Activated T-cell treated with anti-CD3 and anti-CD28 coated beads, Interleukin-2, amount 50 U/mL, for 72 hours (primary cell): ENCODE results near the gene CCNJ. TPM values are rescaled to one million over a fixed set of nuclear protein-coding genes. Genes with fewer than 3 reads are reported as not detected.

Experiments used
- ATAC-seq, 2 donors: fragments of 150-1000 bp; cut with Tn5 transposase; replicated peaks in 1 of 2; 2 replicates each; pipeline ENCODE4 v1.10.0; 2021; ENCODE audit warnings: moderate library complexity in 2 of 2, mild to moderate bottlenecking in 1 of 2
- DNase-seq, 2 donors: peaks; one replicate each; pipeline ENCODE4 v3.0.0; 2021 to 2022; ENCODE audit warnings: mixed read lengths in 1 of 2
- H3K27ac Mint-ChIP-seq: one replicate; pipeline ENCODE4 v1.8.0; 2022; ENCODE audit warnings: mild to moderate bottlenecking, moderate library complexity, mixed read lengths
- H3K27me3 Mint-ChIP-seq: one replicate; pipeline ENCODE4 v1.8.0; 2022; ENCODE audit warnings: low read depth, mixed read lengths
- H3K36me3 Mint-ChIP-seq, 2 donors: one replicate each; pipeline ENCODE4 v1.8.0; 2022; ENCODE audit warnings: mixed read lengths in 2 of 2, mild to moderate bottlenecking in 1 of 2; ENCODE audit not compliant: insufficient read depth in 2 of 2
- H3K4me1 Mint-ChIP-seq: one replicate; pipeline ENCODE4 v1.8.0; 2022; ENCODE audit warnings: low read depth, mixed read lengths
- H3K4me3 Mint-ChIP-seq, 2 donors: one replicate each; pipeline ENCODE4 v1.8.0; 2022; ENCODE audit warnings: mild to moderate bottlenecking in 2 of 2, mixed read lengths in 2 of 2, moderate library complexity in 2 of 2
- H3K9me3 Mint-ChIP-seq, 2 donors: one replicate each; pipeline ENCODE4 v1.8.0; 2022; ENCODE audit warnings: mixed read lengths in 2 of 2
- total RNA-seq, 2 donors: library from RNA; stranded (reverse); gene quantifications; one replicate each; pipeline ENCODE4 v1.2.3, GENCODE V29; 2022

Gene CCNJ
- total RNA-seq, 2 donors from 2014 or later: 5.6 to 6.4 TPM

DNA sequence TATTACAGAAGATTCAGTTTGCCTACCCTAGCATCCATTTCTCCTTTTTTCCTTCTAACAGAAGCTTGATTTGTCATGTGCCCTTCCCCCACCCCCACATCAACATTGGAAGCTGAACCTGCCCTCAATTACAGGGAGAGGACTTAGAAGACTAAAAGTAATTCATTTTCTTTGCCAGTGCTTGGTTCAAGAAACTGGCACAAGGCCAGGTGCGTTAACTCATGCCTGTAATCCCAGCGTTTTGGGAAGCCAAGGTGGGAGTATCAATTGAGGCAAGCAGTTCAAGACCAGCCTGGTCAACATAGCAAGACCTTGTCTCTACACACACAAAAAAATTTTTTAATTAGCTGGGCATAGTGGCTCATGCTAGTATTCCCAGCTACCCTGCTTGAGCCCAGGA lies 32.6 kb downstream of the CCNJ start:
- Mint-ChIP-seq H3K9me3 (no peaks in the 10 kb centered on the region), H3K4me3 (no peak overlapping the region), H3K36me3 (peaks cover 4% of the 10 kb centered on the region in 2 donors), H3K27me3 (no peaks in the 10 kb centered on the region), H3K27ac (no peak overlapping the region), H3K4me1 (peaks cover 25% of the 10 kb centered on the region)
- no peak for ATAC-seq
- no peak for DNase-seq

DNA sequence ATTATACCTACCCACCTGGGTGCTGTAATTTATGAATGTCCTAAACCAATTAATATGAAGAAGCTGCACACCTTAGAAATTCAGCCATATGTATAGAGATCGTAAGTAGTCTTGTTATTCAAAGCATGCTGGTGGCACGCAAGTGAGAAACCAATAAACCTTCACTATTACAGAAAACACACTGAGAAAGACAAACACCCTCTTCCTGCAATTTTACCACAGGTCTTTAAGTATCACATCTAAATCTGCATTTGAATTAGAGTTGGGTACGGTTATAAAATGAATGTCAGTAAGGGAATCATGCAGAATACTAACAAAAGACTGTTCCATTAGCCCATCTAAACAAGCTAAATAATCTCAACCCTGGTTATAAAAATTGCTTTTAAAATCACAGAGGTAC lies 33.8 kb downstream of the CCNJ start:
- H3K27me3 Mint-ChIP-seq: no peaks in the 10 kb centered on the region
- H3K27ac Mint-ChIP-seq: no peak overlapping the region
- no peaks in the 10 kb centered on the region for H3K9me3 Mint-ChIP-seq
- H3K4me1 Mint-ChIP-seq: peaks cover 27% of the 10 kb centered on the region
- H3K36me3 Mint-ChIP-seq: peaks cover 4% of the 10 kb centered on the region in 2 donors
- no peak overlapping the region for H3K4me3 Mint-ChIP-seq
- ATAC-seq: no peak
- no peak for DNase-seq

DNA sequence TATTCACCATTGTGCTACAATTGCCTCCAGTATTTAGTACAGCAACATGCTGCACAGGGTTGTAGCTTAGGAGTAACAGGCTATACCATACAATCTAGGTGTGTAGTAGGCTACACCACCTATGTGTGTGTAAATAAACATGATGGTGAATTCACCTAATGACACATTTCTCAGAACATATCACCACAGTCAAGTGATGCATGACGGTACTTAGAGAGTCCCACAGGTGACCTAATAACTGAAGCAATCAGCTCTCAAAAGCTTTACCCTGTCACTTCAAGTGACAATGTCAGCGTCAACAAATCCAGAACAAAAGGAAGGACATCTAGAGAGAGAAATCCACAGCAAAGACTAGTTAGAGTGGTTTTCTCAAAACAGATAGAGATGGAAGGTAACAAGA lies 38.8 kb downstream of the CCNJ start:
- Mint-ChIP-seq H3K9me3 (no peaks in the 10 kb centered on the region), H3K4me1 (peaks cover 4% of the 10 kb centered on the region), H3K4me3 (no peak overlapping the region), H3K36me3 (peaks cover 0 to 4% of the 10 kb centered on the region in 2 donors), H3K27me3 (no peaks in the 10 kb centered on the region), H3K27ac (no peak overlapping the region)
- no peak for DNase-seq
- peak; percentile 52 to 68 for ATAC-seq

DNA sequence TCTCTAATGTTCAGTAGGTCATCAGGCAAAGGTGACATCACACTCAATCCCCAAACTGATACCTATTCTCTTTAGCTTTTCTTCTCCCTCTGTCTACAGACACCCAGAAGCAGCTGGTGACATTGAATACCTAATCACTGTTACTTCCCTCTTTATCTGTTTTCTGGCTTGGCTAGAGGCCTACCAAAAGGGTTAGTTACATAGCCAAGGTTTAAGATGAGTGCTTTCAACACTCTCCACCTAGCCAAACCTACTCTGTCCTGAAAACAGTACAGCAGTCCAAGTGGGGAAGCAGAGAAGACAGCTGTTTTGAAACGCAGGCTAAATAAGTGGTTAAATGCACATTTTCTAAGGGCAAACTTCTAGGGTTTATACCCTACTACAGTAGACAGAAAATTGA lies 39.4 kb downstream of the CCNJ start:
- no peaks in the 10 kb centered on the region for H3K27me3 Mint-ChIP-seq
- H3K4me3 Mint-ChIP-seq: no peak overlapping the region
- ATAC-seq: no peak
- no peak for DNase-seq
- H3K27ac Mint-ChIP-seq: no peak overlapping the region
- peaks cover 0 to 4% of the 10 kb centered on the region in 2 donors for H3K36me3 Mint-ChIP-seq
- peaks cover 4% of the 10 kb centered on the region for H3K4me1 Mint-ChIP-seq
- no peaks in the 10 kb centered on the region for H3K9me3 Mint-ChIP-seq

DNA sequence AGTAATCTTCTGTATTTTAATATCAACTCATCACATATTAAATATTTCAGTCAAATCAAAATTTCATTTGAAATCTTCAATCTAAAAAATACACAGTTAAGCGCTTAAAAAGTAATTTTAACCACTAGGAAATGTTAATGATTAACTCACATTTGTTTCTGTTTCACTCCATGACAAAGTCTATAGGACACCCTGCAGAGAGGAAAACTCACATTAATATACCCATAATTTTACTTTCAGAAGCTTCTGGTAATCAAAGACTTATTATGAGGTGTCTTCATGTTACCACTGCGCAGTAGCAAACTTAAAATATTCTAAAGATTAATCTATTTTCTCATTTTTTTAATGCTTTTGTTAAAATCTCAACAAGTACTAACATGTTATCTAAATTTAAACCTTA lies 45.7 kb downstream of the CCNJ start:
- Mint-ChIP-seq H3K27me3 (peaks cover 24% of the 10 kb centered on the region), H3K36me3 (peaks cover 0 to 2% of the 10 kb centered on the region in 2 donors), H3K4me1 (peaks cover 3% of the 10 kb centered on the region), H3K4me3 (peak overlapping the region; percentile 93 to 94), H3K9me3 (no peaks in the 10 kb centered on the region), H3K27ac (peak overlapping the region; percentile 98)
- no peak for DNase-seq
- no peak for ATAC-seq

DNA sequence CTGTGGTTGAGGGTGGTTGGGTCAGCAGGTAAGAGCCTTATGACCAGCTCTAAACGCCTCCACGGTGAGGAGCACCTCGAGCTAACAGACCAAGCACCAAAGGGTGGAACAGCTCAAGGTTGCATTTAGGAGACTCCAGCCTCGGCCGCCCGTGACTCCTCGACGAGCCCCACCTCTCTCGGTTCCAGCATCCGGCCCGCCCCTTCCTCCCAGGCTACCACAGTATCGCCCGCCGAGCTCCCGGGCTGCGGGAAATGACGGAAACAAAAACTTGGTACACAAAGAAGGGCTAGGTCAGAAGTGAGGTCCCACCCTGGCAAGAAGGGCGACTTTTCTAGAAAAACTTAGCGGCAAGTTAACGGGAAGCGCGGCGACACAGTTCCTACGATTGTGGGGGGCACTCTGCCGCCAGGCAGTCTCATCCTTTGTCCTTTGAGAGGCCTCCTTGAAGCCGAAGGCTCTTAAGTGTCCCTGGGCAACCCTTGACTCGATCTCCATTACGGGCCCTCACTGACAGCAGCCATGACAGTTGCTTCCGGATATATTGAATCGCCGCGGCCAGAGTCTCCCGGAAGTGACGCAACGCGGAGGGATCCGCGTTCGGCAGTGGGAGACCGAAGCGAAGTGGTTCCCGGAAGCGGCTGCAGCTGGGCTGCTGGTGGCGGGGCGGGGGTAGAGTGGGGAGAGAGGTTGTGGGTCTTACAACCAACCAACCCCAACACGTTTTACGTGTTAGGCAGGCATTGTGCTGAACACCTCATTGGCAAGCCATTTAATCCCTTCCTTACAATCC lies 46.5 kb downstream of the CCNJ start:
- H3K36me3 Mint-ChIP-seq: peaks cover 0 to 2% of the 10 kb centered on the region in 2 donors
- peak overlapping the region; percentile 98 for H3K27ac Mint-ChIP-seq
- peaks cover 31% of the 10 kb centered on the region for H3K27me3 Mint-ChIP-seq
- H3K4me1 Mint-ChIP-seq: peaks cover 3% of the 10 kb centered on the region
- peak overlapping the region; percentile 93 to 94 for H3K4me3 Mint-ChIP-seq
- ATAC-seq (peak; percentile 91 to 93), DNase-seq (peak; percentile 93 to 94)
- no peaks in the 10 kb centered on the region for H3K9me3 Mint-ChIP-seq

DNA sequence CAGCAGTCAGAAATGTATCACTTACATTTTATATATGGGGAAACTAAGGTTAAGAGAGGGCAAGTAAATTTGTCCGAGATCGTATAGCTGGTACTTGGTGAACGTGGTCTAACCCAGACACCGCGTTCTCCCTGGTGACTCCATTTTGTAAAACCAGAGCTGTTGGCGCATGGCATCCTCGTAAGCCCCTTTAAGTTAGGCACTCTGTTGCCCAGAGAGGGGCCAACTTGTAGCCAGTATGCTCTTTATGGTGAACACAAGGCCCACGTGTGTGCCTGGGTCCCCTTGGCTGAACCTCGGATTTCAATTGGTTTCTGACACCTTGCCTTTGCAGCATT lies 47.0 kb downstream of the CCNJ start:
- Mint-ChIP-seq H3K27ac (peak overlapping the region; percentile 98), H3K4me3 (peak overlapping the region; percentile 93 to 94), H3K27me3 (peaks cover 37% of the 10 kb centered on the region), H3K4me1 (peaks cover 3% of the 10 kb centered on the region), H3K9me3 (no peaks in the 10 kb centered on the region), H3K36me3 (peaks cover 0 to 2% of the 10 kb centered on the region in 2 donors)
- DNase-seq (no peak), ATAC-seq (no peak)

DNA sequence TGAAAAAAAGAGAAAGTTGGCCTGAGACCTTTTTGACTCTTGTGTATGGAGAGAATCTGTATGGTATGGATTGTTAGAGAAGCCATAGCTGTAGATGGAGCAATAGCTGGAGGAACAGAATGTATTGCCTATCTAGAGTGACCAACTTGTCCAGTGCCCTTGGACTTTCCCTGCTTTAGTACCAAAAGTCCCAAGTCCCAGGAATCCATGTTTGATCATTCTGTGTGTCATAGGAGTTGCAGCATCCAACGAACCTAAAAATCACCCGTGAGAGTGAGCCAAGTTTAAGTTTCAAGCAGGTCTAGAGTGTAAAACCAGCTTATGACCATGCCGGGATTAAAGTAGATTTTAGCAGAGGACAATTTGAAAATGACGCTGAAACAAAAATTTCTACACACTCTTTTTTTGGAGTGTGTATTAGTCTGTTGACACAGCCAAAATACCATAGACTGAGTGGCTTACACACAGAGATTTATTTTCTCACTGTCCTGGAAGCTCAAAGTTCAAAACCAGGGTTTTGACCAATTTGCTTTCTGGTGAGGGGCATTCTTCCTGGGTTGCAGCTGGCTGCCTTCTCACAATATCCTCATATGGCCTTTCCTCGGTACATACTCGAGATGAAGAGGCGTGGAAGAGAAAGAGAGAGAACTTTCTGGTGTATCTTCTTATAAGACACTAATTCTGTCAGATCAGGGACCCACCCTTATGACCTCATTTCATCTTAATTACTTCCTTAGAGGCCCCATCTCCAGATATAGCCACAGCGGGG lies 49.8 kb downstream of the CCNJ start:
- H3K27me3 Mint-ChIP-seq: peaks cover 61% of the 10 kb centered on the region
- H3K36me3 Mint-ChIP-seq: peaks cover 0 to 2% of the 10 kb centered on the region in 2 donors
- no peak for DNase-seq
- H3K27ac Mint-ChIP-seq: no peak overlapping the region
- H3K9me3 Mint-ChIP-seq: no peaks in the 10 kb centered on the region
- peaks cover 3% of the 10 kb centered on the region for H3K4me1 Mint-ChIP-seq
- H3K4me3 Mint-ChIP-seq: no peak overlapping the region
- no peak for ATAC-seq

DNA sequence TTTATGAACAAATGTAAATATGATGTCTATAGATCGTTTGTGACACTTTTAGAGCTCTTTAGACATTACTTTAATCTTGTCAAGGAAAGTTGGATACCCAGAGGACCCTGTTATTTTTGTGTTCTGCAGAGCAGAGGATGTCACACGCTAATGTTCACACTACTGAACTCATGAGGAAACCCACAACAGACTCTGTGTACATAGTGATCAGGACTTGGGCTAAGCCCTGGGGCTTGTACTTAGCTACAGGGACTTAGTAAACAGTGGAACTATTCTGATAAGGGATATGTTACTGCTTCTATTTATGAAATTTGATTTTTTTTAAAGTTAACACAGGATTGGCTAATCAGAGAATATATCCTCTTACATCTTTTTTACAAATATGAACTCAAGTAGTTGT lies 50.6 kb downstream of the CCNJ start:
- no peak overlapping the region for H3K27ac Mint-ChIP-seq
- DNase-seq (no peak), ATAC-seq (no peak)
- H3K4me1 Mint-ChIP-seq: peaks cover 3% of the 10 kb centered on the region
- no peak overlapping the region for H3K4me3 Mint-ChIP-seq
- H3K27me3 Mint-ChIP-seq: peaks cover 69% of the 10 kb centered on the region
- H3K36me3 Mint-ChIP-seq: peaks cover 0 to 2% of the 10 kb centered on the region in 2 donors
- no peaks in the 10 kb centered on the region for H3K9me3 Mint-ChIP-seq

DNA sequence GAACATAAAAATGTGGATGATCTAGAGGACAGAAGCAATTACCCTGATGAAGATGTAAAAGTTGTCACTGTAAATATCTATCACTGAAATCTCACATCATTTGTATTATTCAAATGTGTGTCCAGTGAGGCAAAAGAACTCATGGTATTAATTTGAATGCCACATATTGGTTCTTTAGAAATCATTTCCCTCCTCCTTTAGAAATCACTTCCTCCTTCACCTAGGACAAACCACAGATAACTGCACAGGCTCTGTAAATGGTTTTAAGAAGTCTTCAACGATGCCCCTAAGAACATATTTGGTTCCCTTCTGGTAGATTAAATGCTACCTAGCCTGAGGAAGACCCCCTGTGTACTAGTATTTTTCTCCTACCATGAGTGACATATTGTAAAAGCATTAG lies 53.6 kb downstream of the CCNJ start:
- Mint-ChIP-seq H3K4me3 (no peak overlapping the region), H3K4me1 (no peaks in the 10 kb centered on the region), H3K9me3 (no peaks in the 10 kb centered on the region), H3K36me3 (no peaks in the 10 kb centered on the region), H3K27ac (no peak overlapping the region), H3K27me3 (peaks cover 92% of the 10 kb centered on the region)
- ATAC-seq: no peak
- no peak for DNase-seq

DNA sequence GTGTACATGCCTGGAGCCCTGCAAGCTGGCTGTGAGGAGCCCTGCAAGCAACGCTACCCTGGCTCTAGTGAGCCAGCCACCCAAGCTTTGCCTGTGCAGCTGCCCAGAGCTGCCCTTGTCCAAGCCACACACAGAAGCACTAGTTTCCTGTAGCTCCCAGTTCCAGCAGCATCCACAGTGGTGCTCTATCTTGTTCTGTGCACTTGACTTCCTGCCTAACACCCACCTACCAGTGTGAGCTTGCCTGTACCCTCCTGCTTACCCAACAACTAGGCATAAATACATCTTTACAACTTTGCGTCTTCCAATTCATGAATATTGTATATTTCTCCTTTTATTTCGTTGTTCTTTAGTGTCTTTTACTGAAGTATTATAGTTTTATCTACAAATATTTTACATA lies 54.5 kb downstream of the CCNJ start:
- ATAC-seq: no peak
- Mint-ChIP-seq H3K4me1 (no peaks in the 10 kb centered on the region), H3K27me3 (peaks cover 83% of the 10 kb centered on the region), H3K9me3 (no peaks in the 10 kb centered on the region), H3K36me3 (no peaks in the 10 kb centered on the region), H3K4me3 (no peak overlapping the region), H3K27ac (no peak overlapping the region)
- no peak for DNase-seq

DNA sequence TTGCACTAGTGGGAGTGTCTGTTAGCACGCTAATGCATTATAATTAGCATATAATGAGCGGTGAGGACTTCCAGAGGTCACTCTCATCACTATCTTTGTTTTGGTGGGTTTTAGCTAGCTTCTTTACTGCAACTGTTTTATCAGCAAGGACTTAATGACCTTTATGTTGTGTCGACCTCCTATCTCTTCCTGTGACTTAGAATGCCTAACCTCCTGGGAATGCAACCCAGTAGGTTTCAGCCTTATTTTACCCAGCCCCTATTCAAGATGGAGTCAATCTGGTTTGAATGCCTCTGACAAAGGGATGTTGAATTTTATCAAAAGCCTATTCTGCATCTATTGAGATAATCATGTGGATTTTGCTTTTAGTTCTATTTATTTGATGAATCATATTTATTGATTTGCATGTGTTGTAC lies 64.2 kb downstream of the CCNJ start:
- Mint-ChIP-seq H3K27ac (no peak overlapping the region), H3K9me3 (peaks cover 3 to 4% of the 10 kb centered on the region in 2 donors), H3K27me3 (peaks cover 72% of the 10 kb centered on the region), H3K4me3 (no peak overlapping the region), H3K4me1 (no peaks in the 10 kb centered on the region), H3K36me3 (peaks cover 0 to 4% of the 10 kb centered on the region in 2 donors)
- ATAC-seq: no peak
- DNase-seq: no peak
